ENCODE measurements around the gene ARHGEF6.

DNA sequence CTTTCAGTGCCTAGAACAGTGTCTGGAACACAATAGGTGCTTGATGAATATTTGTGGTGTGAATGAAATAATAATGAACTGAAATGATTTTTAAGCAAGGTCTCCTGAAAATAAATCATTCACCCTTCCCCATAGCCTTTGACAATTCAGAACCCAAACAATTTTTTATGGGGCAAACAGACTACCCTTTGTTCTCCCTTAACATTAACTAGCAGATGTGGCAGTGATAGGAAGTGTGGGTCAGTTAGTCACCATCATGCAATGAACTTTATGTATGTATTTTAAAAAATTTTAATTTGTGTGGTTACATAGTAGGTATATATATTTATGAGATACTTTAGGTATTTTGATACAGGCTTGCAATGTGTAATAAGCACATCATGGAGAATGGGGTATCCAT, 160.0 kb downstream of the ARHGEF6 start:
- no peak for TF ChIP-seq POLR2AphosphoS5 (IDR thresholded peaks at IDR 0.05)
- TF ChIP-seq, protein P1, sequence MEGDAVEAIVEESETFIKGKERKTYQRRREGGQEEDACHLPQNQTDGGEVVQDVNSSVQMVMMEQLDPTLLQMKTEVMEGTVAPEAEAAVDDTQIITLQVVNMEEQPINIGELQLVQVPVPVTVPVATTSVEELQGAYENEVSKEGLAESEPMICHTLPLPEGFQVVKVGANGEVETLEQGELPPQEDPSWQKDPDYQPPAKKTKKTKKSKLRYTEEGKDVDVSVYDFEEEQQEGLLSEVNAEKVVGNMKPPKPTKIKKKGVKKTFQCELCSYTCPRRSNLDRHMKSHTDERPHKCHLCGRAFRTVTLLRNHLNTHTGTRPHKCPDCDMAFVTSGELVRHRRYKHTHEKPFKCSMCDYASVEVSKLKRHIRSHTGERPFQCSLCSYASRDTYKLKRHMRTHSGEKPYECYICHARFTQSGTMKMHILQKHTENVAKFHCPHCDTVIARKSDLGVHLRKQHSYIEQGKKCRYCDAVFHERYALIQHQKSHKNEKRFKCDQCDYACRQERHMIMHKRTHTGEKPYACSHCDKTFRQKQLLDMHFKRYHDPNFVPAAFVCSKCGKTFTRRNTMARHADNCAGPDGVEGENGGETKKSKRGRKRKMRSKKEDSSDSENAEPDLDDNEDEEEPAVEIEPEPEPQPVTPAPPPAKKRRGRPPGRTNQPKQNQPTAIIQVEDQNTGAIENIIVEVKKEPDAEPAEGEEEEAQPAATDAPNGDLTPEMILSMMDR (IDR thresholded peaks at IDR 0.05) = no peak
- TF ChIP-seq EP300 (IDR thresholded peaks at IDR 0.05) = no peak

Measured in stomach (tissue), 4 donors.